UCSD-AML1 (cell line): ENCODE measurements around the gene UBE3B.
"Not testable (repeated sequence)": the region's sequence is repeated elsewhere in the genome, so short reads cannot be mapped to it uniquely, and the experiment has no call there.

Experiments used
- DNase-seq: peaks from one replicate; lab custom pipeline; 2025; ENCODE audit not compliant: unreplicated experiment; lab: John Stamatoyannopoulos, UW

UBE3B gene

GRCh38 chr12:109473006-109473405 lies 4.4 kb upstream of the UBE3B start:
- no peak for DNase-seq

- DNase-seq, result not testable (repeated sequence)
Measured at GRCh38 chr12:109473526-109474270, 3.7 kb upstream of the UBE3B start.

GRCh38 chr12:109475121-109475520 lies 2.3 kb upstream of the UBE3B start:
- no peak for DNase-seq

- DNase-seq, result no peak
Measured at GRCh38 chr12:109475993-109476806, 1.2 kb upstream of the UBE3B start.

GRCh38 chr12:109476807-109477184 lies 638 bp upstream of the UBE3B start:
- DNase-seq, result no peak

GRCh38 chr12:109477963-109478315 lies 505 bp downstream of the UBE3B start:
- DNase-seq, result no peak

GRCh38 chr12:109479761-109480160 lies 2.3 kb downstream of the UBE3B start:
- no peak for DNase-seq

- DNase-seq, result no peak
Measured at GRCh38 chr12:109480356-109480755, 2.9 kb downstream of the UBE3B start.

- DNase-seq, result no peak
Measured at GRCh38 chr12:109481863-109482262, 4.4 kb downstream of the UBE3B start.

- DNase-seq, result no peak
Measured at GRCh38 chr12:109482491-109482890, 5.1 kb downstream of the UBE3B start.

- DNase-seq, result no peak
Measured at GRCh38 chr12:109482894-109483293, 5.5 kb downstream of the UBE3B start.

GRCh38 chr12:109483346-109483745 lies 5.9 kb downstream of the UBE3B start:
- DNase-seq, result no peak

GRCh38 chr12:109485201-109485600 lies 7.8 kb downstream of the UBE3B start:
- DNase-seq, result no peak

GRCh38 chr12:109487181-109488050 lies 10.0 kb downstream of the UBE3B start:
- no peak for DNase-seq

- DNase-seq, result no peak
Measured at GRCh38 chr12:109488051-109488665, 10.7 kb downstream of the UBE3B start.

- no peak for DNase-seq
Measured at GRCh38 chr12:109489016-109489954, 11.9 kb downstream of the UBE3B start.

- DNase-seq, result no peak
Measured at GRCh38 chr12:109489955-109490565, 12.6 kb downstream of the UBE3B start.

GRCh38 chr12:109491671-109492070 lies 14.2 kb downstream of the UBE3B start:
- DNase-seq, result no peak

GRCh38 chr12:109492371-109492770 lies 14.9 kb downstream of the UBE3B start:
- no peak for DNase-seq

GRCh38 chr12:109493090-109493489 lies 15.7 kb downstream of the UBE3B start:
- DNase-seq, result no peak
